Fibroblast of skin of scalp (primary cell): Measurements from ENCODE around the gene PRSS1.
"Not testable (repeated sequence)": the region's sequence is repeated elsewhere in the genome, so short reads cannot be mapped to it uniquely, and the experiment has no call there.

Experiments
- DNase-seq: peaks from one replicate; pipeline ENCODE4 v3.0.0-alpha.2; 2013

PRSS1 gene

GRCh38 chr7:142748410-142748809 lies 862 bp upstream of the PRSS1 start:
- not testable (repeated sequence) for DNase-seq

- DNase-seq = no peak
Measured at GRCh38 chr7:142750321-142750938, 1.2 kb downstream of the PRSS1 start.

- not testable (repeated sequence) for DNase-seq
Measured at GRCh38 chr7:142751526-142752175, 2.4 kb downstream of the PRSS1 start.

GRCh38 chr7:142752376-142753225 lies 3.3 kb downstream of the PRSS1 start:
- DNase-seq = no peak

GRCh38 chr7:142753366-142753765 lies 4.1 kb downstream of the PRSS1 start:
- DNase-seq = no peak

- DNase-seq = not testable (repeated sequence)
Measured at GRCh38 chr7:142753925-142754491, 4.7 kb downstream of the PRSS1 start.

GRCh38 chr7:142754681-142755575 lies 5.7 kb downstream of the PRSS1 start:
- DNase-seq = no peak

GRCh38 chr7:142758312-142758711 lies 9.0 kb downstream of the PRSS1 start:
- DNase-seq = not testable (repeated sequence)

GRCh38 chr7:142759433-142759832 lies 10.2 kb downstream of the PRSS1 start:
- no peak for DNase-seq

GRCh38 chr7:142760071-142760642 lies 10.9 kb downstream of the PRSS1 start:
- DNase-seq = no peak

GRCh38 chr7:142761606-142762005 lies 12.3 kb downstream of the PRSS1 start:
- not testable (repeated sequence) for DNase-seq

GRCh38 chr7:142762104-142762503 lies 12.8 kb downstream of the PRSS1 start:
- DNase-seq = no peak

- DNase-seq = no peak
Measured at GRCh38 chr7:142767451-142767850, 18.2 kb downstream of the PRSS1 start.

GRCh38 chr7:142767861-142768260 lies 18.6 kb downstream of the PRSS1 start:
- DNase-seq = no peak

GRCh38 chr7:142768885-142769284 lies 19.6 kb downstream of the PRSS1 start:
- DNase-seq = not testable (repeated sequence)

- DNase-seq = no peak
Measured at GRCh38 chr7:142770661-142771352, 21.5 kb downstream of the PRSS1 start, which contains the start of gene PRSS2. Gene PRSS2 (plus strand): TSS chr7:142770970. CDS start chr7:142770983, 13 bp downstream.

- DNase-seq = no peak
Measured at GRCh38 chr7:142771353-142771723, 22.1 kb downstream of the PRSS1 start.

- no peak for DNase-seq
Measured at GRCh38 chr7:142772051-142772450, 22.8 kb downstream of the PRSS1 start.

- no peak for DNase-seq
Measured at GRCh38 chr7:142772673-142773072, 23.4 kb downstream of the PRSS1 start.

GRCh38 chr7:142773230-142773629 lies 24.0 kb downstream of the PRSS1 start:
- DNase-seq = no peak
